Measurements from ENCODE around the gene DENND2C.

DNA sequence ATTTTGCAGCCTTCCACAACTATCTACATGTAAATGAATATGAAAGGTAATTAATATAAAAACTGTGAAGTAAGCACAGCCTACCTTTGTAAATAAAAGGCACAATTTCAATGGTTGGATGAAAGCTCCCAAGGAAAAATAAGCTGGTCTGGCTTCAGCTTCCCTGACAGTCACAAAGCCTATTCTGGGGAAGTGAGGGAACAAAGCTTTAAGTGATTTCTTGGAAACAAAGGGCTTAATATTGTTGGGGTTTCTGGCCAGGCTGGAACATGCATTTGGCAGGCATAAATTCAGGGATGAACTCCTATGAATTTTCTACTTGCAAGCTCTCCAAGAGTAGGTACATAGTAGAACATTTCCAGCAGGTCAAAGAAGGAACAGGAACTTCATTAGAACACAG is 105.7 kb downstream of the DENND2C start:
- TF ChIP-seq, protein P1, sequence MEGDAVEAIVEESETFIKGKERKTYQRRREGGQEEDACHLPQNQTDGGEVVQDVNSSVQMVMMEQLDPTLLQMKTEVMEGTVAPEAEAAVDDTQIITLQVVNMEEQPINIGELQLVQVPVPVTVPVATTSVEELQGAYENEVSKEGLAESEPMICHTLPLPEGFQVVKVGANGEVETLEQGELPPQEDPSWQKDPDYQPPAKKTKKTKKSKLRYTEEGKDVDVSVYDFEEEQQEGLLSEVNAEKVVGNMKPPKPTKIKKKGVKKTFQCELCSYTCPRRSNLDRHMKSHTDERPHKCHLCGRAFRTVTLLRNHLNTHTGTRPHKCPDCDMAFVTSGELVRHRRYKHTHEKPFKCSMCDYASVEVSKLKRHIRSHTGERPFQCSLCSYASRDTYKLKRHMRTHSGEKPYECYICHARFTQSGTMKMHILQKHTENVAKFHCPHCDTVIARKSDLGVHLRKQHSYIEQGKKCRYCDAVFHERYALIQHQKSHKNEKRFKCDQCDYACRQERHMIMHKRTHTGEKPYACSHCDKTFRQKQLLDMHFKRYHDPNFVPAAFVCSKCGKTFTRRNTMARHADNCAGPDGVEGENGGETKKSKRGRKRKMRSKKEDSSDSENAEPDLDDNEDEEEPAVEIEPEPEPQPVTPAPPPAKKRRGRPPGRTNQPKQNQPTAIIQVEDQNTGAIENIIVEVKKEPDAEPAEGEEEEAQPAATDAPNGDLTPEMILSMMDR (IDR thresholded peaks at IDR 0.05; ENCODE audit: borderline replicate concordance, extremely low read depth, low read length, poor library complexity, severe bottlenecking): no peak
- TF ChIP-seq EZH2 (IDR thresholded peaks at IDR 0.05; ENCODE audit: borderline replicate concordance, low read depth, low read length, severe bottlenecking): no peak

Data from DND-41 (cell line).